HG03159 (cell line): Measurements from ENCODE around the gene PRR18.

Experiments used
- ATAC-seq: cut with Tn5 transposase; IDR thresholded peaks from one replicate; pipeline ENCODE4 v1.9.1; 2021; ENCODE audit warnings: mild to moderate bottlenecking, moderate library complexity; ENCODE audit not compliant: unreplicated experiment

The PRR18 gene

GRCh38 chr6:166307082-166308032 lies 835 bp downstream of the PRR18 start:
- ATAC-seq, result peak; percentile 35

GRCh38 chr6:166306378-166307081 lies 1.7 kb downstream of the PRR18 start:
- no peak for ATAC-seq

- ATAC-seq, result no peak
Observed at GRCh38 chr6:166305562-166306117, 2.6 kb downstream of the PRR18 start.

- no peak for ATAC-seq
Observed at GRCh38 chr6:166304106-166304505, 4.1 kb downstream of the PRR18 start.

- no peak for ATAC-seq
Observed at GRCh38 chr6:166301611-166302529, 6.3 kb downstream of the PRR18 start.

GRCh38 chr6:166300357-166300987 lies 7.7 kb downstream of the PRR18 start:
- ATAC-seq, result no peak

GRCh38 chr6:166297606-166298005 lies 10.6 kb downstream of the PRR18 start:
- ATAC-seq, result no peak

GRCh38 chr6:166296035-166296883 lies 11.9 kb downstream of the PRR18 start:
- ATAC-seq, result no peak

GRCh38 chr6:166293731-166294584 lies 14.2 kb downstream of the PRR18 start:
- ATAC-seq, result no peak

- no peak for ATAC-seq
Observed at GRCh38 chr6:166289207-166290060, 18.8 kb downstream of the PRR18 start.

GRCh38 chr6:166286839-166287271 lies 21.3 kb downstream of the PRR18 start:
- ATAC-seq, result peak; percentile 98

- ATAC-seq, result no peak
Observed at GRCh38 chr6:166285233-166285632, 23.0 kb downstream of the PRR18 start.

- no peak for ATAC-seq
Observed at GRCh38 chr6:166284640-166285039, 23.6 kb downstream of the PRR18 start.

GRCh38 chr6:166282394-166283032 lies 25.7 kb downstream of the PRR18 start:
- no peak for ATAC-seq

- peak; percentile 35 for ATAC-seq
Observed at GRCh38 chr6:166281104-166281503, 27.1 kb downstream of the PRR18 start.

GRCh38 chr6:166279393-166279679 lies 28.9 kb downstream of the PRR18 start:
- no peak for ATAC-seq
